ENCODE measurements around the gene CMPK2.

CMPK2 gene

GRCh38 chr2:6820236-6820635, 45.5 kb downstream of the CMPK2 start (continued):
- TF ChIP-seq ZFP30 (CRISPR knock-in tag; IDR thresholded peaks at IDR 0.05) (no peak), PPARA (CRISPR knock-in tag; IDR thresholded peaks at IDR 0.05; ENCODE audit: borderline replicate concordance) (no peak), BACH2 (CRISPR knock-in tag; IDR thresholded peaks at IDR 0.05; ENCODE audit: borderline replicate concordance) (no peak), ARNTL (CRISPR knock-in tag; IDR thresholded peaks at IDR 0.05; ENCODE audit: borderline replicate concordance, low read depth) (no peak), TSHZ2 (CRISPR knock-in tag; IDR thresholded peaks at IDR 0.05) (no peak), RARB (CRISPR knock-in tag; IDR thresholded peaks at IDR 0.05) (no peak), GLIS3 (CRISPR knock-in tag; IDR thresholded peaks at IDR 0.05) (no peak), SNAI2 (CRISPR knock-in tag; IDR thresholded peaks at IDR 0.05) (no peak), OSR1 (CRISPR knock-in tag; IDR thresholded peaks at IDR 0.05) (no peak)

GRCh38 chr2:6819668-6820067, 46.0 kb downstream of the CMPK2 start:
- no peak for ATAC-seq
- no peak for TF ChIP-seq CSRNP3 (CRISPR knock-in tag; IDR thresholded peaks at IDR 0.05)

- ATAC-seq = no peak
- TF ChIP-seq ZNF8 (CRISPR knock-in tag; IDR thresholded peaks at IDR 0.05) (no peak), CSDC2 (CRISPR knock-in tag; IDR thresholded peaks at IDR 0.05) (no peak), ZFP3 (CRISPR knock-in tag; IDR thresholded peaks at IDR 0.05) (no peak), TSHZ2 (CRISPR knock-in tag; IDR thresholded peaks at IDR 0.05) (no peak), CREB5 (CRISPR knock-in tag; IDR thresholded peaks at IDR 0.05; ENCODE audit: low read depth) (no peak), ZFP30 (CRISPR knock-in tag; IDR thresholded peaks at IDR 0.05) (no peak), TOX (CRISPR knock-in tag; IDR thresholded peaks at IDR 0.05; ENCODE audit: borderline replicate concordance) (no peak), TCF4 (CRISPR knock-in tag; IDR thresholded peaks at IDR 0.05; ENCODE audit: borderline replicate concordance) (no peak), ZC3H10 (CRISPR knock-in tag; IDR thresholded peaks at IDR 0.05) (no peak), POU6F1 (CRISPR knock-in tag; IDR thresholded peaks at IDR 0.05; ENCODE audit: borderline replicate concordance, low read depth) (no peak), CSRNP3 (CRISPR knock-in tag; IDR thresholded peaks at IDR 0.05) (no peak), PATZ1 (CRISPR knock-in tag; IDR thresholded peaks at IDR 0.05; ENCODE audit: borderline replicate concordance) (no peak), ISL1 (CRISPR knock-in tag; IDR thresholded peaks at IDR 0.05) (no peak), SNAI2 (CRISPR knock-in tag; IDR thresholded peaks at IDR 0.05) (no peak), GLIS3 (CRISPR knock-in tag; IDR thresholded peaks at IDR 0.05) (no peak), OSR1 (CRISPR knock-in tag; IDR thresholded peaks at IDR 0.05) (no peak), ESRRG (CRISPR knock-in tag; IDR thresholded peaks at IDR 0.05) (no peak), ARNTL (CRISPR knock-in tag; IDR thresholded peaks at IDR 0.05; ENCODE audit: borderline replicate concordance, low read depth) (no peak)
These were observed 47.7 kb downstream of the CMPK2 start for GRCh38 chr2:6818012-6818411.
